SK-N-SH (cell line): ENCODE data around the gene METTL21C. TPM values are rescaled to one million over a fixed set of nuclear protein-coding genes. Genes with fewer than 3 reads are reported as not detected.

ENCODE experiments used
- CTCF ChIA-PET: fragments of 300-600, 350-600 bp; formaldehyde crosslinking; extraction: SDS; loops from one replicate; lab custom pipeline; 2021; lab: Yijun Ruan, JAX
- POLR2A ChIA-PET: fragments of 350-600 bp; sonication (Branson Sonifier 250); formaldehyde crosslinking; extraction: SDS; loops from one replicate; lab custom pipeline; 2020; ENCODE audit warnings: antibody characterized with exemption, inconsistent platforms; lab: Yijun Ruan, JAX
- DNase-seq: peaks from one replicate; pipeline ENCODE4 v3.0.0; 2012
- H2AFZ ChIP-seq: fragments of 200-600 bp; sonication (generic); 2 replicates; pipeline ENCODE4 v1.8.1; 2016; ENCODE audit warnings: antibody characterized with exemption, mild to moderate bottlenecking, low read depth
- H3F3A ChIP-seq: fragments of 200-600 bp; sonication (generic); replicated peaks from 2 replicates; pipeline ENCODE3; 2016; ENCODE audit warnings: antibody characterized with exemption, mild to moderate bottlenecking; ENCODE audit not compliant: insufficient read depth
- H3K27ac ChIP-seq, 2 experiments: fragments of 200-500 bp in 1 of 2; fragments of 200-600 bp in 1 of 2; sonication (Bioruptor generic) in 1 of 2; sonication (generic), shearing (Covaris generic) in 1 of 2; 2 replicates each; pipeline versions ENCODE4 v1.5.1 to v1.6.1; 2014 to 2016; ENCODE audit warnings: low read depth in 2 of 2, inconsistent platforms in 1 of 2, low read length in 1 of 2, mild to moderate bottlenecking in 1 of 2, mixed read lengths in 1 of 2
- H3K27me3 ChIP-seq: fragments of 200-600 bp; sonication (generic), shearing (Covaris generic); 2 replicates; pipeline ENCODE4 v1.6.1; 2016; ENCODE audit warnings: mixed run types; ENCODE audit not compliant: insufficient read depth
- H3K36me3 ChIP-seq, 2 experiments: fragments of 200-500 bp in 1 of 2; fragments of 200-600 bp in 1 of 2; sonication (Bioruptor generic) in 1 of 2; sonication (generic) in 1 of 2; replicated peaks in 1 of 2; 2 replicates each; pipeline versions ENCODE3 to v1.5.1; 2014 to 2016; ENCODE audit warnings: low read length in 1 of 2, mild to moderate bottlenecking in 1 of 2; ENCODE audit not compliant: insufficient read depth in 2 of 2, control insufficient read depth in 1 of 2
- H3K4me1 ChIP-seq, 2 experiments: fragments of 200-500 bp in 1 of 2; fragments of 200-600 bp in 1 of 2; sonication (Bioruptor generic) in 1 of 2; sonication (generic), shearing (Covaris generic) in 1 of 2; 2 replicates each; pipeline versions ENCODE4 v1.5.1 to v1.6.1; 2014 to 2016; ENCODE audit warnings: low read depth in 1 of 2, low read length in 1 of 2, mixed run types in 1 of 2; ENCODE audit not compliant: insufficient read depth in 2 of 2, control insufficient read depth in 1 of 2
- H3K4me2 ChIP-seq: fragments of 200-600 bp; sonication (generic), shearing (Covaris generic); 2 replicates; pipeline ENCODE4 v1.6.1; 2017; ENCODE audit warnings: mixed run types
- H3K4me3 ChIP-seq, 2 experiments: fragments of 200-500 bp in 1 of 2; fragments of 200-600 bp in 1 of 2; sonication (Bioruptor generic) in 1 of 2; sonication (generic), shearing (Covaris generic) in 1 of 2; 2 replicates each; pipeline versions ENCODE4 v1.5.1 to v1.8.1; 2014 to 2016; ENCODE audit warnings: low read depth in 2 of 2, inconsistent platforms in 1 of 2, low read length in 1 of 2, mild to moderate bottlenecking in 1 of 2, mixed read lengths in 1 of 2, moderate library complexity in 1 of 2
- H3K79me2 ChIP-seq: fragments of 200-600 bp; sonication (generic); 2 replicates; pipeline ENCODE4 v1.8.1; 2017; ENCODE audit warnings: mild to moderate bottlenecking; ENCODE audit not compliant: insufficient read depth
- H3K9ac ChIP-seq: fragments of 200-600 bp; sonication (generic); 2 replicates; pipeline ENCODE4 v1.6.1; 2017; ENCODE audit warnings: mixed run types
- H3K9me2 ChIP-seq: fragments of 200-600 bp; sonication (generic); 2 replicates; pipeline ENCODE4 v1.6.1; 2017; ENCODE audit warnings: mixed run types
- H3K9me3 ChIP-seq: fragments of 200-600 bp; sonication (generic); 2 replicates; pipeline ENCODE4 v1.6.1; 2017; ENCODE audit warnings: mixed run types, mild to moderate bottlenecking, moderate library complexity
- H4K20me1 ChIP-seq: fragments of 200-600 bp; sonication (generic); 2 replicates; pipeline ENCODE4 v1.6.1; 2017; ENCODE audit warnings: mild to moderate bottlenecking, mixed run types; ENCODE audit not compliant: insufficient read depth
- FOSL2 ChIP-seq: IDR thresholded peaks from 2 replicates; pipeline ENCODE4 v1.4.0; 2012; ENCODE audit warnings: low read depth, mild to moderate bottlenecking, moderate library complexity, borderline replicate concordance
- GATA2 ChIP-seq: sonication (generic); formaldehyde crosslinking; IDR thresholded peaks from 2 replicates; pipeline ENCODE4 v1.5.0; 2020; ENCODE audit warnings: mild to moderate bottlenecking, missing genetic modification reagents
- MEF2A ChIP-seq: IDR thresholded peaks from 2 replicates; pipeline ENCODE4 v1.4.0; 2012; ENCODE audit warnings: low read depth, borderline replicate concordance
- MXI1 ChIP-seq: IDR thresholded peaks from 2 replicates; pipeline ENCODE4 v1.6.1; 2012; ENCODE audit warnings: mild to moderate bottlenecking, low read depth, low read length, improper control_type of control experiment
- NFIC ChIP-seq: IDR thresholded peaks from 2 replicates; pipeline ENCODE4 v1.4.0; 2012; ENCODE audit warnings: borderline replicate concordance
- NRF1 ChIP-seq: IDR thresholded peaks from 2 replicates; pipeline ENCODE4 v1.6.1; 2012; ENCODE audit warnings: low read depth, mild to moderate bottlenecking, low read length
- POLR2AphosphoS5 ChIP-seq: IDR thresholded peaks from 2 replicates; pipeline ENCODE4 v1.6.1; 2012; ENCODE audit warnings: low read depth, low read length
- SMC3 ChIP-seq: IDR thresholded peaks from 2 replicates; pipeline ENCODE4 v1.6.1; 2012; ENCODE audit warnings: low read depth, low read length, improper control_type of control experiment
- TAF1 ChIP-seq: IDR thresholded peaks from 2 replicates; pipeline ENCODE4 v1.6.1; 2012; ENCODE audit warnings: low read depth, mild to moderate bottlenecking, low read length, moderate library complexity, borderline replicate concordance
- TCF12 ChIP-seq: IDR thresholded peaks from 2 replicates; pipeline ENCODE4 v1.4.0; 2012
- TEAD4 ChIP-seq: IDR thresholded peaks from 2 replicates; pipeline ENCODE4 v1.4.0; 2012; ENCODE audit warnings: mild to moderate bottlenecking, borderline replicate concordance; ENCODE audit not compliant: insufficient read depth
- WGBS: methylation state at CpG from one replicate; pipeline ENCODE4 v1.1.6; 2017; ENCODE audit warnings: low lambda C conversion rate; 5-methylcytosine and 5-hydroxymethylcytosine counted together
- polyA plus RNA-seq, 3 experiments: library from polyadenylated mRNA; depleted of rRNA; stranded (reverse); fragments of >200 nt; gene quantifications; 2 replicates each; pipeline ENCODE4 v1.2.3, GENCODE V29; 2012
- TF ChIP-seq, protein P1 (sequence below): IDR thresholded peaks from 2 replicates; pipeline ENCODE4; 2012
- TF ChIP-seq, protein P2 (sequence below): IDR thresholded peaks from 2 replicates; pipeline ENCODE4 v1.6.1; 2012; ENCODE audit warnings: mild to moderate bottlenecking, low read depth, low read length, moderate library complexity
- TF ChIP-seq, protein P3 (sequence below): IDR thresholded peaks from 2 replicates; pipeline ENCODE4 v1.4.0; 2012; ENCODE audit warnings: low read depth, borderline replicate concordance
- TF ChIP-seq, protein P4 (sequence below): fragments of 150-350 bp; IDR thresholded peaks from 2 replicates; pipeline ENCODE4 v1.6.1; 2017; ENCODE audit warnings: antibody characterized with exemption, low read length, low read depth, borderline replicate concordance
- TF ChIP-seq, protein P5 (sequence below): IDR thresholded peaks from 2 replicates; pipeline ENCODE4 v1.4.0; 2012; ENCODE audit warnings: low read depth

Gene METTL21C
- polyA plus RNA-seq, 1 of the 3 experiments (the other 2 are of a cell fraction) = not detected

DNA sequence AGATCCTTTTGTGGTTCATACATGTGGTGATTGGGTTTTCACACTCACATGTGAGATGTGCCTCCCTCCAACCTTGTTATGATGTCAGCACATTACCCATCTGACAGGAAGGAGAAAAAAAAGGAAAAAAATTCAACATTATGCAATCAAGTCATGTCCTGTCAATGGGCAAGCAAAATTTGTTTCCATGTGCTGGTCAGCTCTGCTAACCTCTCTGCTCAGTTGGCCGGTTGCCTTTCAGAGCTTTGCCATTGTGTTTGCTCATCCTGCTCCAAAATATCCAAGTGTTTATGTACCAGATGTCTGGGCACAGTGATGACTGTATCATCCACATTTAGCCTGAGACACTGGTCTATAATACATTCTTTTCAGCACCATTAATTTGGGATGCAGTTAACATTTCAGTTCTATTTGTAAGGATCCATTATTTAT, 27.0 kb upstream of the METTL21C start:
- no peaks in the 10 kb centered on the region for H3K79me2 ChIP-seq
- TF ChIP-seq GATA2 (CRISPR knock-in tag) (no peak), MEF2A (no peak), POLR2AphosphoS5 (no peak), MXI1 (no peak), TCF12 (no peak), NRF1 (no peak), SMC3 (no peak), NFIC (no peak), TAF1 (no peak), FOSL2 (no peak), TEAD4 (no peak)
- TF ChIP-seq, protein P1, sequence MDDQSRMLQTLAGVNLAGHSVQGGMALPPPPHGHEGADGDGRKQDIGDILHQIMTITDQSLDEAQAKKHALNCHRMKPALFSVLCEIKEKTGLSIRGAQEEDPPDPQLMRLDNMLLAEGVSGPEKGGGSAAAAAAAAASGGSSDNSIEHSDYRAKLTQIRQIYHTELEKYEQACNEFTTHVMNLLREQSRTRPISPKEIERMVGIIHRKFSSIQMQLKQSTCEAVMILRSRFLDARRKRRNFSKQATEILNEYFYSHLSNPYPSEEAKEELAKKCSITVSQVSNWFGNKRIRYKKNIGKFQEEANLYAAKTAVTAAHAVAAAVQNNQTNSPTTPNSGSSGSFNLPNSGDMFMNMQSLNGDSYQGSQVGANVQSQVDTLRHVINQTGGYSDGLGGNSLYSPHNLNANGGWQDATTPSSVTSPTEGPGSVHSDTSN = no peak
- TF ChIP-seq, protein P2, sequence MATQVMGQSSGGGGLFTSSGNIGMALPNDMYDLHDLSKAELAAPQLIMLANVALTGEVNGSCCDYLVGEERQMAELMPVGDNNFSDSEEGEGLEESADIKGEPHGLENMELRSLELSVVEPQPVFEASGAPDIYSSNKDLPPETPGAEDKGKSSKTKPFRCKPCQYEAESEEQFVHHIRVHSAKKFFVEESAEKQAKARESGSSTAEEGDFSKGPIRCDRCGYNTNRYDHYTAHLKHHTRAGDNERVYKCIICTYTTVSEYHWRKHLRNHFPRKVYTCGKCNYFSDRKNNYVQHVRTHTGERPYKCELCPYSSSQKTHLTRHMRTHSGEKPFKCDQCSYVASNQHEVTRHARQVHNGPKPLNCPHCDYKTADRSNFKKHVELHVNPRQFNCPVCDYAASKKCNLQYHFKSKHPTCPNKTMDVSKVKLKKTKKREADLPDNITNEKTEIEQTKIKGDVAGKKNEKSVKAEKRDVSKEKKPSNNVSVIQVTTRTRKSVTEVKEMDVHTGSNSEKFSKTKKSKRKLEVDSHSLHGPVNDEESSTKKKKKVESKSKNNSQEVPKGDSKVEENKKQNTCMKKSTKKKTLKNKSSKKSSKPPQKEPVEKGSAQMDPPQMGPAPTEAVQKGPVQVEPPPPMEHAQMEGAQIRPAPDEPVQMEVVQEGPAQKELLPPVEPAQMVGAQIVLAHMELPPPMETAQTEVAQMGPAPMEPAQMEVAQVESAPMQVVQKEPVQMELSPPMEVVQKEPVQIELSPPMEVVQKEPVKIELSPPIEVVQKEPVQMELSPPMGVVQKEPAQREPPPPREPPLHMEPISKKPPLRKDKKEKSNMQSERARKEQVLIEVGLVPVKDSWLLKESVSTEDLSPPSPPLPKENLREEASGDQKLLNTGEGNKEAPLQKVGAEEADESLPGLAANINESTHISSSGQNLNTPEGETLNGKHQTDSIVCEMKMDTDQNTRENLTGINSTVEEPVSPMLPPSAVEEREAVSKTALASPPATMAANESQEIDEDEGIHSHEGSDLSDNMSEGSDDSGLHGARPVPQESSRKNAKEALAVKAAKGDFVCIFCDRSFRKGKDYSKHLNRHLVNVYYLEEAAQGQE = no peak
- TF ChIP-seq, protein P3, sequence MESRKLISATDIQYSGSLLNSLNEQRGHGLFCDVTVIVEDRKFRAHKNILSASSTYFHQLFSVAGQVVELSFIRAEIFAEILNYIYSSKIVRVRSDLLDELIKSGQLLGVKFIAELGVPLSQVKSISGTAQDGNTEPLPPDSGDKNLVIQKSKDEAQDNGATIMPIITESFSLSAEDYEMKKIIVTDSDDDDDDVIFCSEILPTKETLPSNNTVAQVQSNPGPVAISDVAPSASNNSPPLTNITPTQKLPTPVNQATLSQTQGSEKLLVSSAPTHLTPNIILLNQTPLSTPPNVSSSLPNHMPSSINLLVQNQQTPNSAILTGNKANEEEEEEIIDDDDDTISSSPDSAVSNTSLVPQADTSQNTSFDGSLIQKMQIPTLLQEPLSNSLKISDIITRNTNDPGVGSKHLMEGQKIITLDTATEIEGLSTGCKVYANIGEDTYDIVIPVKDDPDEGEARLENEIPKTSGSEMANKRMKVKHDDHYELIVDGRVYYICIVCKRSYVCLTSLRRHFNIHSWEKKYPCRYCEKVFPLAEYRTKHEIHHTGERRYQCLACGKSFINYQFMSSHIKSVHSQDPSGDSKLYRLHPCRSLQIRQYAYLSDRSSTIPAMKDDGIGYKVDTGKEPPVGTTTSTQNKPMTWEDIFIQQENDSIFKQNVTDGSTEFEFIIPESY = no peak
- TF ChIP-seq, protein P4, sequence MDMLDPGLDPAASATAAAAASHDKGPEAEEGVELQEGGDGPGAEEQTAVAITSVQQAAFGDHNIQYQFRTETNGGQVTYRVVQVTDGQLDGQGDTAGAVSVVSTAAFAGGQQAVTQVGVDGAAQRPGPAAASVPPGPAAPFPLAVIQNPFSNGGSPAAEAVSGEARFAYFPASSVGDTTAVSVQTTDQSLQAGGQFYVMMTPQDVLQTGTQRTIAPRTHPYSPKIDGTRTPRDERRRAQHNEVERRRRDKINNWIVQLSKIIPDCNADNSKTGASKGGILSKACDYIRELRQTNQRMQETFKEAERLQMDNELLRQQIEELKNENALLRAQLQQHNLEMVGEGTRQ = no peak
- TF ChIP-seq, protein P5, sequence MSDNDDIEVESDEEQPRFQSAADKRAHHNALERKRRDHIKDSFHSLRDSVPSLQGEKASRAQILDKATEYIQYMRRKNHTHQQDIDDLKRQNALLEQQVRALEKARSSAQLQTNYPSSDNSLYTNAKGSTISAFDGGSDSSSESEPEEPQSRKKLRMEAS = no peak
- DNase-seq = no peak
- H3K9me2 ChIP-seq = no peaks in the 10 kb centered on the region
- no peaks in the 10 kb centered on the region for H4K20me1 ChIP-seq
- H3K4me3 ChIP-seq = no peak overlapping the region
- no peak overlapping the region for H3K4me2 ChIP-seq
- no peaks in the 10 kb centered on the region for H3K4me1 ChIP-seq
- H3K9me3 ChIP-seq = no peaks in the 10 kb centered on the region
- no peaks in the 10 kb centered on the region for H3K36me3 ChIP-seq
- POLR2A ChIA-PET = no interaction called here
- H3K27me3 ChIP-seq = no peaks in the 10 kb centered on the region
- 36% methylated on average over 1 of the region's 1 CpG for WGBS
- H3K9ac ChIP-seq = no peak overlapping the region
- CTCF ChIA-PET = interaction anchor here (0.9 to 1.3 kb wide), 3 partner anchors 16 to 130 kb away, joined by 3 to 7 read pairs (median 5); no protein-coding TSS in a partner anchor
- H3K27ac ChIP-seq = no peak overlapping the region
- H2AFZ ChIP-seq = no peak overlapping the region
- no peaks in the 10 kb centered on the region for H3F3A ChIP-seq
